Liver (tissue), 9 donors: ENCODE results near the gene VCP. TPM values are rescaled to one million over a fixed set of nuclear protein-coding genes. Genes with fewer than 3 reads are reported as not detected.
A peak's percentile ranks its signal among the peaks of the same experiment; 100 is the strongest.

Source experiments
- DNase-seq: peaks from one replicate; pipeline ENCODE4 v3.0.0-alpha.2; 2017; ENCODE audit warnings: low spot score
- H3K27ac ChIP-seq, 2 donors: one replicate each; pipeline ENCODE4 v1.7.0; 2013; ENCODE audit warnings: inconsistent platforms in 2 of 2, low read length in 2 of 2, control low read depth in 1 of 2, low read depth in 1 of 2, mild to moderate bottlenecking in 1 of 2
- H3K27me3 ChIP-seq, 4 donors: one replicate each; pipeline versions ENCODE4 v1.6.1 to v1.7.0; 2013; ENCODE audit warnings: low read length in 3 of 4, inconsistent platforms in 1 of 4, mild to moderate bottlenecking in 1 of 4, moderate library complexity in 1 of 4; ENCODE audit not compliant: control insufficient read depth in 4 of 4, insufficient read depth in 4 of 4
- H3K36me3 ChIP-seq, 4 donors: one replicate each; pipeline versions ENCODE4 v1.6.1 to v1.7.0; 2013; ENCODE audit warnings: low read length in 3 of 4, mild to moderate bottlenecking in 3 of 4, low read depth in 1 of 4, moderate library complexity in 1 of 4; ENCODE audit not compliant: control insufficient read depth in 4 of 4, insufficient read depth in 3 of 4
- H3K4me1 ChIP-seq, 4 donors: one replicate each; pipeline versions ENCODE4 v1.6.1 to v1.7.0; 2013; ENCODE audit warnings: low read length in 3 of 4, mild to moderate bottlenecking in 3 of 4, moderate library complexity in 1 of 4; ENCODE audit not compliant: control insufficient read depth in 4 of 4, insufficient read depth in 4 of 4
- H3K4me3 ChIP-seq, 3 donors: one replicate each; pipeline versions ENCODE4 v1.6.1 to v1.7.0; 2013; ENCODE audit warnings: low read length in 3 of 3, control low read depth in 1 of 3, low read depth in 1 of 3, mild to moderate bottlenecking in 1 of 3
- H3K9ac ChIP-seq, 2 donors: one replicate each; pipeline ENCODE4 v1.7.0; 2013; ENCODE audit warnings: low read length in 2 of 2, mild to moderate bottlenecking in 2 of 2, moderate library complexity in 2 of 2, control low read depth in 1 of 2, low read depth in 1 of 2
- H3K9me3 ChIP-seq, 4 donors: one replicate each; pipeline versions ENCODE4 v1.6.1 to v1.7.0; 2013; ENCODE audit warnings: low read length in 3 of 4; ENCODE audit not compliant: control insufficient read depth in 4 of 4
- EGR1 ChIP-seq, 2 donors: IDR thresholded peaks; 2 replicates each; pipeline ENCODE4 v1.6.1; 2016 to 2018; ENCODE audit warnings: antibody characterized with exemption in 2 of 2, low read depth in 2 of 2
- FOXA1 ChIP-seq: IDR thresholded peaks from 2 replicates; pipeline ENCODE4 v1.6.1; 2016; ENCODE audit warnings: antibody characterized with exemption
- FOXA2 ChIP-seq: IDR thresholded peaks from 2 replicates; pipeline ENCODE4 v1.6.1; 2016; ENCODE audit warnings: antibody characterized with exemption
- GABPA ChIP-seq, 2 donors: IDR thresholded peaks in 1 of 2; conservative IDR thresholded peaks in 1 of 2; 2 replicates each; pipeline ENCODE4 v1.6.1; 2016; ENCODE audit warnings: antibody characterized with exemption in 2 of 2, mild to moderate bottlenecking in 1 of 2, moderate library complexity in 1 of 2
- HNF4A ChIP-seq, 2 donors: conservative IDR thresholded peaks; 2 replicates each; pipeline ENCODE4 v1.6.1; 2016; ENCODE audit warnings: antibody characterized with exemption in 2 of 2, mild to moderate bottlenecking in 2 of 2
- HNF4G ChIP-seq: IDR thresholded peaks from 2 replicates; pipeline ENCODE4 v1.6.1; 2016; ENCODE audit warnings: antibody characterized with exemption
- JUND ChIP-seq, 2 donors: IDR thresholded peaks; 2 replicates each; pipeline ENCODE4 v1.6.1; 2016; ENCODE audit warnings: antibody characterized with exemption in 2 of 2
- MAX ChIP-seq: IDR thresholded peaks from 2 replicates; pipeline ENCODE4 v1.6.1; 2016; ENCODE audit warnings: antibody characterized with exemption
- NR2F2 ChIP-seq: IDR thresholded peaks from 2 replicates; pipeline ENCODE4 v1.6.1; 2016; ENCODE audit warnings: antibody characterized with exemption
- RAD21 ChIP-seq, 2 donors: IDR thresholded peaks; 2 replicates each; pipeline ENCODE4 v1.6.1; 2016; ENCODE audit warnings: antibody characterized with exemption in 2 of 2, mild to moderate bottlenecking in 2 of 2
- RXRA ChIP-seq, 2 donors: IDR thresholded peaks; 2 replicates each; pipeline ENCODE4 v1.6.1; 2017 to 2018; ENCODE audit warnings: antibody characterized with exemption in 2 of 2, mild to moderate bottlenecking in 1 of 2
- SP1 ChIP-seq: IDR thresholded peaks from 2 replicates; pipeline ENCODE4 v1.6.1; 2018; ENCODE audit warnings: antibody characterized with exemption, mild to moderate bottlenecking
- TAF1 ChIP-seq: conservative IDR thresholded peaks from 2 replicates; pipeline ENCODE4 v1.6.1; 2016; ENCODE audit warnings: antibody characterized with exemption, mild to moderate bottlenecking
- YY1 ChIP-seq: IDR thresholded peaks from 2 replicates; pipeline ENCODE4 v1.6.1; 2016; ENCODE audit warnings: antibody characterized with exemption, mild to moderate bottlenecking
- WGBS: extraction: QIAGEN DNeasy Blood & Tissue Kit; methylation state at CpG from one replicate; pipeline ENCODE4 v1.1.7; 2013; 5-methylcytosine and 5-hydroxymethylcytosine counted together
- polyA plus RNA-seq, 2 donors: library from polyadenylated mRNA; stranded (reverse) in 1 of 2; unstranded in 1 of 2; fragments of 200-250 nt in 1 of 2; fragments of >200 nt in 1 of 2; fragmentation: Nextera tagmentation in 1 of 2; extraction: Ambion mirVana in 1 of 2; gene quantifications; one replicate each; pipeline versions ENCODE4 v1.2.1 to v1.2.3, GENCODE V29; 2013 to 2015
- total RNA-seq, 2 donors: library from RNA; depleted of rRNA; stranded (reverse); fragments of >200 nt; gene quantifications; one replicate each; pipeline ENCODE4 v1.2.3, GENCODE V29; 2014
- TF ChIP-seq, protein P1 (sequence below): fragments of 150-350 bp; IDR thresholded peaks from 2 replicates; pipeline ENCODE4 v1.5.1; 2017; ENCODE audit warnings: improper control_type of control experiment, low read depth, low read length; ENCODE audit not compliant: missing input control
- TF ChIP-seq, protein P2 (sequence below): IDR thresholded peaks from 2 replicates; pipeline ENCODE4 v1.6.1; 2016; ENCODE audit warnings: antibody characterized with exemption, mild to moderate bottlenecking
- TF ChIP-seq, protein P3 (sequence below): IDR thresholded peaks from 2 replicates; pipeline ENCODE4 v1.6.1; 2016; ENCODE audit warnings: antibody characterized with exemption
- TF ChIP-seq, protein P4 (sequence below): IDR thresholded peaks from 2 replicates; pipeline ENCODE4 v1.6.1; 2016; ENCODE audit warnings: antibody characterized with exemption
- donor health status: healthy.
- donor health status: healthy.
- donor health status: healthy.
- donor health status: healthy.
- donor health status: healthy.

Gene VCP
- total and polyA plus RNA-seq, 4 donors: 57.6 to 248 (median 153) TPM

- Histone ChIP-seq H3K9me3 (no peaks in the 10 kb centered on the region), H3K36me3 (peaks cover 2 to 39% (median 36%) of the 10 kb centered on the region in 4 donors), H3K9ac (no peak overlapping the region), H3K27ac (no peak overlapping the region), H3K27me3 (no peaks in the 10 kb centered on the region), H3K4me3 (no peak overlapping the region), H3K4me1 (no peaks in the 10 kb centered on the region)
- 83% methylated on average over 7 of the region's 7 CpGs for WGBS
- peak; percentile 62 for DNase-seq
- peak; percentile 56 to 78 for TF ChIP-seq RAD21 (IDR thresholded peaks at IDR 0.05)
- TF ChIP-seq FOXA2: no peak
- TF ChIP-seq, protein P1, sequence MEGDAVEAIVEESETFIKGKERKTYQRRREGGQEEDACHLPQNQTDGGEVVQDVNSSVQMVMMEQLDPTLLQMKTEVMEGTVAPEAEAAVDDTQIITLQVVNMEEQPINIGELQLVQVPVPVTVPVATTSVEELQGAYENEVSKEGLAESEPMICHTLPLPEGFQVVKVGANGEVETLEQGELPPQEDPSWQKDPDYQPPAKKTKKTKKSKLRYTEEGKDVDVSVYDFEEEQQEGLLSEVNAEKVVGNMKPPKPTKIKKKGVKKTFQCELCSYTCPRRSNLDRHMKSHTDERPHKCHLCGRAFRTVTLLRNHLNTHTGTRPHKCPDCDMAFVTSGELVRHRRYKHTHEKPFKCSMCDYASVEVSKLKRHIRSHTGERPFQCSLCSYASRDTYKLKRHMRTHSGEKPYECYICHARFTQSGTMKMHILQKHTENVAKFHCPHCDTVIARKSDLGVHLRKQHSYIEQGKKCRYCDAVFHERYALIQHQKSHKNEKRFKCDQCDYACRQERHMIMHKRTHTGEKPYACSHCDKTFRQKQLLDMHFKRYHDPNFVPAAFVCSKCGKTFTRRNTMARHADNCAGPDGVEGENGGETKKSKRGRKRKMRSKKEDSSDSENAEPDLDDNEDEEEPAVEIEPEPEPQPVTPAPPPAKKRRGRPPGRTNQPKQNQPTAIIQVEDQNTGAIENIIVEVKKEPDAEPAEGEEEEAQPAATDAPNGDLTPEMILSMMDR: peak; percentile 61
These were observed 21.1 kb downstream of the VCP start for GRCh38 chr9:35051069-35051967.

DNA sequence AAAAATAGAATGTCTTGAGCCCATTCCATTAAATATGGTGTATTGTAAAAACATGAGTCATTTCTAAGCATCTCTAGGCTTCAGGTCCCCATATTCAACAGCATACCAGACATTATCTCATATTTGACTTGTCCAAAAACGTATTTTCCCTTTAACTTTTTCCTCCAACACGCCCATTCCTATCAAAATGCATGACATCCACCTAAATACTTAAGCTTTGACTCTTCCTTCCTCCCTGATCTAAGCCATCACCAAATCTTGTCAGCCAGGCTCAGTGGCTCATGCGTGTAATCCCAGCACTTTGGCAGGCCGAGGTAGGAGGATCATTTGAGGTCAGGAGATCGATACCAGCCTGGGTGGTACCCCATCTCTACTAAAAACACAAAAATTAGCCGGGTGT, 23.9 kb downstream of the VCP start:
- WGBS: 97% methylated on average over 6 of the region's 6 CpGs
- H3K36me3 ChIP-seq: peaks cover 2 to 38% (median 29%) of the 10 kb centered on the region in 4 donors

More for the DNA sequence above, 23.9 kb downstream of the VCP start:
- Histone ChIP-seq H3K4me1 (no peaks in the 10 kb centered on the region), H3K27ac (no peak overlapping the region), H3K9me3 (no peaks in the 10 kb centered on the region), H3K4me3 (no peak overlapping the region), H3K9ac (no peak overlapping the region), H3K27me3 (no peaks in the 10 kb centered on the region)
- DNase-seq: no peak
- TF ChIP-seq NR2F2 (no peak), HNF4G (no peak), GABPA (IDR thresholded peaks at IDR 0.05 in 1 of 2, conservative IDR thresholded peaks at IDR 0.05 in 1 of 2) (no peak), SP1 (no peak), RXRA (IDR thresholded peaks at IDR 0.05) (no peak), EGR1 (IDR thresholded peaks at IDR 0.05; ENCODE audit: low read depth in 2 of 2) (no peak), TAF1 (no peak), MAX (no peak), FOXA1 (no peak), RAD21 (IDR thresholded peaks at IDR 0.05) (no peak), JUND (IDR thresholded peaks at IDR 0.05) (no peak), YY1 (no peak), FOXA2 (no peak), HNF4A (conservative IDR thresholded peaks at IDR 0.05) (no peak)
- TF ChIP-seq, protein P1: no peak
- TF ChIP-seq, protein P2, sequence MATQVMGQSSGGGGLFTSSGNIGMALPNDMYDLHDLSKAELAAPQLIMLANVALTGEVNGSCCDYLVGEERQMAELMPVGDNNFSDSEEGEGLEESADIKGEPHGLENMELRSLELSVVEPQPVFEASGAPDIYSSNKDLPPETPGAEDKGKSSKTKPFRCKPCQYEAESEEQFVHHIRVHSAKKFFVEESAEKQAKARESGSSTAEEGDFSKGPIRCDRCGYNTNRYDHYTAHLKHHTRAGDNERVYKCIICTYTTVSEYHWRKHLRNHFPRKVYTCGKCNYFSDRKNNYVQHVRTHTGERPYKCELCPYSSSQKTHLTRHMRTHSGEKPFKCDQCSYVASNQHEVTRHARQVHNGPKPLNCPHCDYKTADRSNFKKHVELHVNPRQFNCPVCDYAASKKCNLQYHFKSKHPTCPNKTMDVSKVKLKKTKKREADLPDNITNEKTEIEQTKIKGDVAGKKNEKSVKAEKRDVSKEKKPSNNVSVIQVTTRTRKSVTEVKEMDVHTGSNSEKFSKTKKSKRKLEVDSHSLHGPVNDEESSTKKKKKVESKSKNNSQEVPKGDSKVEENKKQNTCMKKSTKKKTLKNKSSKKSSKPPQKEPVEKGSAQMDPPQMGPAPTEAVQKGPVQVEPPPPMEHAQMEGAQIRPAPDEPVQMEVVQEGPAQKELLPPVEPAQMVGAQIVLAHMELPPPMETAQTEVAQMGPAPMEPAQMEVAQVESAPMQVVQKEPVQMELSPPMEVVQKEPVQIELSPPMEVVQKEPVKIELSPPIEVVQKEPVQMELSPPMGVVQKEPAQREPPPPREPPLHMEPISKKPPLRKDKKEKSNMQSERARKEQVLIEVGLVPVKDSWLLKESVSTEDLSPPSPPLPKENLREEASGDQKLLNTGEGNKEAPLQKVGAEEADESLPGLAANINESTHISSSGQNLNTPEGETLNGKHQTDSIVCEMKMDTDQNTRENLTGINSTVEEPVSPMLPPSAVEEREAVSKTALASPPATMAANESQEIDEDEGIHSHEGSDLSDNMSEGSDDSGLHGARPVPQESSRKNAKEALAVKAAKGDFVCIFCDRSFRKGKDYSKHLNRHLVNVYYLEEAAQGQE: no peak
- TF ChIP-seq, protein P3, sequence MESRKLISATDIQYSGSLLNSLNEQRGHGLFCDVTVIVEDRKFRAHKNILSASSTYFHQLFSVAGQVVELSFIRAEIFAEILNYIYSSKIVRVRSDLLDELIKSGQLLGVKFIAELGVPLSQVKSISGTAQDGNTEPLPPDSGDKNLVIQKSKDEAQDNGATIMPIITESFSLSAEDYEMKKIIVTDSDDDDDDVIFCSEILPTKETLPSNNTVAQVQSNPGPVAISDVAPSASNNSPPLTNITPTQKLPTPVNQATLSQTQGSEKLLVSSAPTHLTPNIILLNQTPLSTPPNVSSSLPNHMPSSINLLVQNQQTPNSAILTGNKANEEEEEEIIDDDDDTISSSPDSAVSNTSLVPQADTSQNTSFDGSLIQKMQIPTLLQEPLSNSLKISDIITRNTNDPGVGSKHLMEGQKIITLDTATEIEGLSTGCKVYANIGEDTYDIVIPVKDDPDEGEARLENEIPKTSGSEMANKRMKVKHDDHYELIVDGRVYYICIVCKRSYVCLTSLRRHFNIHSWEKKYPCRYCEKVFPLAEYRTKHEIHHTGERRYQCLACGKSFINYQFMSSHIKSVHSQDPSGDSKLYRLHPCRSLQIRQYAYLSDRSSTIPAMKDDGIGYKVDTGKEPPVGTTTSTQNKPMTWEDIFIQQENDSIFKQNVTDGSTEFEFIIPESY: no peak
- TF ChIP-seq, protein P4, sequence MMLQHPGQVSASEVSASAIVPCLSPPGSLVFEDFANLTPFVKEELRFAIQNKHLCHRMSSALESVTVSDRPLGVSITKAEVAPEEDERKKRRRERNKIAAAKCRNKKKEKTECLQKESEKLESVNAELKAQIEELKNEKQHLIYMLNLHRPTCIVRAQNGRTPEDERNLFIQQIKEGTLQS: no peak
